Activated CD8-positive, alpha-beta memory T cell treated with anti-CD3 and anti-CD28 coated beads, Interleukin-2, amount 50 U/mL, for 24 hours (primary cell): Measurements from ENCODE around the gene STC2.
"Not testable (repeated sequence)": the region's sequence is repeated elsewhere in the genome, so short reads cannot be mapped to it uniquely, and the experiment has no call there.

Experiments used
- DNase-seq: peaks from one replicate; pipeline ENCODE4 v3.0.0-alpha.2; 2020; ENCODE audit errors: extremely low read depth

STC2 gene

GRCh38 chr5:173327948-173328843 lies at the start of gene STC2:
TSS of gene STC2 (minus strand) at chr5:173328414. CDS start at chr5:173328193, 221 bp downstream.
- DNase-seq: no peak

- no peak for DNase-seq
Observed at GRCh38 chr5:173371400-173371799, 43.2 kb upstream of the STC2 start.

GRCh38 chr5:173363406-173363805 lies 35.2 kb upstream of the STC2 start:
- DNase-seq: not testable (repeated sequence)

- no peak for DNase-seq
Observed at GRCh38 chr5:173355561-173355960, 27.3 kb upstream of the STC2 start.

GRCh38 chr5:173354645-173355044 lies 26.4 kb upstream of the STC2 start:
- DNase-seq: no peak

GRCh38 chr5:173352366-173353349 lies 24.4 kb upstream of the STC2 start:
- no peak for DNase-seq

- no peak for DNase-seq
Observed at GRCh38 chr5:173342813-173343755, 14.9 kb upstream of the STC2 start.

GRCh38 chr5:173341961-173342430 lies 13.8 kb upstream of the STC2 start:
- DNase-seq: no peak

GRCh38 chr5:173340984-173341383 lies 12.8 kb upstream of the STC2 start:
- no peak for DNase-seq

- no peak for DNase-seq
Observed at GRCh38 chr5:173340451-173340850, 12.2 kb upstream of the STC2 start.

- no peak for DNase-seq
Observed at GRCh38 chr5:173339286-173339685, 11.1 kb upstream of the STC2 start.

GRCh38 chr5:173338380-173339015 lies 10.3 kb upstream of the STC2 start:
- DNase-seq: no peak

- DNase-seq: no peak
Observed at GRCh38 chr5:173334808-173335207, 6.6 kb upstream of the STC2 start.

- no peak for DNase-seq
Observed at GRCh38 chr5:173333925-173334661, 5.9 kb upstream of the STC2 start.

GRCh38 chr5:173331956-173332479 lies 3.8 kb upstream of the STC2 start:
- peak; percentile 63 for DNase-seq

- DNase-seq: no peak
Observed at GRCh38 chr5:173331287-173331686, 3.1 kb upstream of the STC2 start.

- DNase-seq: no peak
Observed at GRCh38 chr5:173330338-173331206, 2.4 kb upstream of the STC2 start.

- no peak for DNase-seq
Observed at GRCh38 chr5:173329491-173330337, 1.5 kb upstream of the STC2 start.
